ENCODE data around the gene MAMLD1. TPM values are rescaled to one million over a fixed set of nuclear protein-coding genes. Genes with fewer than 3 reads are reported as not detected.

MAMLD1 gene
- total RNA-seq, 2 donors from 2014 or later, result 3.4 to 5.6 TPM

DNA sequence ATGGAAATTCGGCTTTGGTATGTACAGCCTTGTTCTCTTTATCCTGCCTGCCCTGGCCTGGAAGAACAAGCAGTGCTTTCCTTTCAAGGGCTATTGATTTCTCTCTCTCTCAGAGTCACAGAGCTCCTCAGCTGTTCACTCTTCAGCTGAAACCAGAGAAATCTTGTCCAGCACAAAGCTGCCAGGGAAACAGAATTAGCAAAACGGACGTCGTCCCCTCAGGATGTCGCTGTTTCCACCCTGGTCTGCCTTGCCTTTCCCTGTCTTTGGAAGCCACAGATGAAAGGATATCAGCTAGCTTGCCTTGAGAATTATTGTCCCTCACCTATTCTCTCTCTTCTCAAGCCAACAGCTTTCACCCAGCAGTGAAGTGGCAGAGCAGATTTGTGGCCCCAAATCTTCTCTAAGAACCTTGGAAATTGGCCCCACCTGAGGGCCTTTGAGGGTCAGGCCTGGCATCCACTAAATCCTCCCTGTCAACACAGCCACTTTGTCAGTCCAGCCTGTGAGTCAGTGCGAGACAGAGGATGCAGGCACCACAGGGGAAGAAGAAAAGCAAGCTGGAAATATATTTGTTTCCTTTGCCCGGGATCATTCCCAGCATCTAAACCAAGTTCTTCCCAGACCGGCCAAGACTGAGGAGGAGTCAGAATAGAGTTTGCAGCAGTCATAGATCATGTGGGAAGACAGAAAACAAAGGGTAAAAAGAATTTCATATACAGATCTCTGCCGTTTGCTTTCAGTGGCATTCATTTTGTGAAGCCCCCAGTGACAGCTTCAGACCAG lies 141.5 kb downstream of the MAMLD1 start:
- no peak overlapping the region for H3K4me3 ChIP-seq
- ATAC-seq, result peak; percentile 19

DNA sequence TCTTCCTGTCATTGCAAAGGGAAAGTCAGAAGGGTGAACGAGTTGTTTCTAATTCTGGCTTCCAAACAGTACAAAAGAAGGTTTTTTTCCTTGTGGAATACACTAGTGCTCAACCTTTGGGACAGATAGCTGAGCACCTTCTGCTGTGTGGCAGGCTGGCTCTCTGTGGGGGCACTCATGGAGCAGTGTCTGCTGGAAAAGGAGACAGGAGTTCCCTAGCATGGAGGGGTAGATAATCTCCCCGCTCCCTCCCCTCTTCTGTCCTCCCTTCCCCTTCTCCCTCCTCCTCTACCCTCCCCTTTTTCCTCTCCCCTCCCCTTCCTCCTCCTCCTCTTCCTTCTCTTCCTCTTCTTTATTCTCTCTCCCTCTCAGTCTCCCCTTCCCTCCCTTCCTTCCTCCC lies 142.9 kb downstream of the MAMLD1 start:
- WGBS, 2 donors, result 22 to 32% methylated on average over 1 to 2 of the region's 2 CpGs
- intact Hi-C loops (cut with DNase I), result no loop called here
- ATAC-seq (no peak), DNase-seq (no peak)
- no peak overlapping the region for H3K4me3 ChIP-seq
- peak overlapping the region in 3 of 4 donors; percentile 84 to 93 (median 89) for H3K27ac ChIP-seq
- no peaks in the 10 kb centered on the region for H3K27me3 ChIP-seq
- H3K4me1 ChIP-seq, result peaks cover 74% of the 10 kb centered on the region
- H3K9me3 ChIP-seq, result no peaks in the 10 kb centered on the region
- H3K36me3 ChIP-seq (replicated peaks in 1 of 2; ENCODE audit: insufficient read depth in 1 of 2, low read depth in 2 of 2), result no peaks in the 10 kb centered on the region
- TF ChIP-seq POLR2A (IDR thresholded peaks at IDR 0.05), result no peak
- TF ChIP-seq, protein P1, sequence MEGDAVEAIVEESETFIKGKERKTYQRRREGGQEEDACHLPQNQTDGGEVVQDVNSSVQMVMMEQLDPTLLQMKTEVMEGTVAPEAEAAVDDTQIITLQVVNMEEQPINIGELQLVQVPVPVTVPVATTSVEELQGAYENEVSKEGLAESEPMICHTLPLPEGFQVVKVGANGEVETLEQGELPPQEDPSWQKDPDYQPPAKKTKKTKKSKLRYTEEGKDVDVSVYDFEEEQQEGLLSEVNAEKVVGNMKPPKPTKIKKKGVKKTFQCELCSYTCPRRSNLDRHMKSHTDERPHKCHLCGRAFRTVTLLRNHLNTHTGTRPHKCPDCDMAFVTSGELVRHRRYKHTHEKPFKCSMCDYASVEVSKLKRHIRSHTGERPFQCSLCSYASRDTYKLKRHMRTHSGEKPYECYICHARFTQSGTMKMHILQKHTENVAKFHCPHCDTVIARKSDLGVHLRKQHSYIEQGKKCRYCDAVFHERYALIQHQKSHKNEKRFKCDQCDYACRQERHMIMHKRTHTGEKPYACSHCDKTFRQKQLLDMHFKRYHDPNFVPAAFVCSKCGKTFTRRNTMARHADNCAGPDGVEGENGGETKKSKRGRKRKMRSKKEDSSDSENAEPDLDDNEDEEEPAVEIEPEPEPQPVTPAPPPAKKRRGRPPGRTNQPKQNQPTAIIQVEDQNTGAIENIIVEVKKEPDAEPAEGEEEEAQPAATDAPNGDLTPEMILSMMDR (IDR thresholded peaks at IDR 0.05), result no peak

More for the DNA sequence above, 141.5 kb downstream of the MAMLD1 start:
- Histone ChIP-seq H3K36me3 (replicated peaks in 1 of 2; ENCODE audit: insufficient read depth in 1 of 2, low read depth in 2 of 2) (no peaks in the 10 kb centered on the region), H3K27me3 (no peaks in the 10 kb centered on the region), H3K9me3 (no peaks in the 10 kb centered on the region), H3K27ac (peak overlapping the region in 2 of 4 donors; percentile 89 to 93), H3K4me1 (peaks cover 66% of the 10 kb centered on the region)
- no peak for TF ChIP-seq POLR2A (IDR thresholded peaks at IDR 0.05)
- TF ChIP-seq, protein P1 (IDR thresholded peaks at IDR 0.05), result peak in 4 of 7 experiments; percentile 17 to 24 (median 21)
- 22 to 47% methylated on average over 5 to 9 of the region's 9 CpGs for WGBS, 2 donors
- intact Hi-C loops (cut with DNase I), result no loop called here
- peak in 3 of 4 donors; percentile 30 to 43 (median 33) for DNase-seq

- Histone ChIP-seq H3K27me3 (no peaks in the 10 kb centered on the region), H3K27ac (peak overlapping the region in 3 of 4 donors; percentile 84 to 93 (median 89)), H3K36me3 (replicated peaks in 1 of 2; ENCODE audit: insufficient read depth in 1 of 2, low read depth in 2 of 2) (no peaks in the 10 kb centered on the region), H3K4me1 (peaks cover 74% of the 10 kb centered on the region), H3K4me3 (no peak overlapping the region), H3K9me3 (no peaks in the 10 kb centered on the region)
- intact Hi-C loops (cut with DNase I), result no loop called here
- DNase-seq (peak; percentile 35 to 68 (median 41)), ATAC-seq (peak; percentile 42)
- 12 to 24% methylated on average over 5 of the region's 6 CpGs for WGBS, 2 donors
- TF ChIP-seq, protein P1 (IDR thresholded peaks at IDR 0.05), result no peak
- peak in 2 of 3 donors; percentile 70 to 72 for TF ChIP-seq POLR2A (IDR thresholded peaks at IDR 0.05)
These were observed 143.4 kb downstream of the MAMLD1 start for GRCh38 chrX:150506486-150506885.

- peak overlapping the region; percentile 84 to 93 (median 91) for H3K27ac ChIP-seq
- TF ChIP-seq, protein P1 (IDR thresholded peaks at IDR 0.05), result no peak
- peak in 2 of 3 donors; percentile 24 to 27 for TF ChIP-seq POLR2A (IDR thresholded peaks at IDR 0.05)
- no peaks in the 10 kb centered on the region for H3K36me3 ChIP-seq (replicated peaks in 1 of 2; ENCODE audit: insufficient read depth in 1 of 2, low read depth in 2 of 2)
- H3K4me3 ChIP-seq, result no peak overlapping the region
- H3K9me3 ChIP-seq, result no peaks in the 10 kb centered on the region
- DNase-seq, result peak; percentile 53 to 60 (median 55)
- intact Hi-C loops (cut with DNase I), result no loop called here
- no peaks in the 10 kb centered on the region for H3K27me3 ChIP-seq
- 10 to 12% methylated on average over 13 to 14 of the region's 19 CpGs for WGBS, 2 donors
- H3K4me1 ChIP-seq, result peaks cover 74% of the 10 kb centered on the region
- peak; percentile 28 for ATAC-seq
These were observed 144.2 kb downstream of the MAMLD1 start for GRCh38 chrX:150507251-150507856.

All from body of pancreas (tissue), 4 donors.